SK-N-SH treated with all-trans-retinoic acid at 6 μM for 48 hours (cell line): ENCODE data around the gene RFX7.

Experiments used
- CSDC2 ChIP-seq: fragments of 250-450 bp; sonication (Bioruptor Pico); IDR thresholded peaks from 2 replicates; pipeline ENCODE4 v1.5.0; 2020; ENCODE audit warnings: mild to moderate bottlenecking, moderate library complexity
- TOX ChIP-seq: fragments of 250-450 bp; sonication (Bioruptor Pico); IDR thresholded peaks from 2 replicates; pipeline ENCODE4 v1.8.0; 2021; ENCODE audit warnings: mild to moderate bottlenecking, moderate library complexity, borderline replicate concordance
- ZC3H10 ChIP-seq: fragments of 250-450 bp; sonication (Bioruptor Pico); IDR thresholded peaks from 2 replicates; pipeline ENCODE4 v1.5.1; 2021; ENCODE audit warnings: mild to moderate bottlenecking, moderate library complexity
- TF ChIP-seq, protein P1 (sequence below): fragments of 250-450 bp; sonication (Bioruptor Pico); IDR thresholded peaks from 2 replicates; pipeline ENCODE4 v1.8.0; 2021; ENCODE audit warnings: low read depth, mild to moderate bottlenecking, moderate library complexity, borderline replicate concordance

DNA sequence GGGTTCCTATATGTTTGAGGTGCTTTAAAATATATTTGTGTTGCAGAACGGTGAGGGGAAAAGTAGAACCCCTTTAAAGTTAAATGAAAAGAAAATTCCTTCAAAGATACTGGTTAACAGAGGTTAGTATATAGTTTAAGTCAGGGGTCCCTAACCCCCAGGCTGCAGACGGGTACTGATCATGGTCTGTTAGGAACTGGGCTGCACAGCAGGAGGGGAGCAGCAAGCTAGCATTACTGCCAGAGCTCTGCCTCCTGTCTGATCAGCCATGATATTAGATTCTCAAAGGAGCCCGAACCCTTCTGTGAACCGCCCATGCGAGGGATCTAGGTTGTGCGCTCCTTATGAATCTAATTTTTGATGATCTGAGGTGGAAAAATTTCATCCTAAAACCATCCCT lies 37.5 kb upstream of the RFX7 start:
- TF ChIP-seq CSDC2 (CRISPR knock-in tag): no peak
- no peak for TF ChIP-seq ZC3H10 (CRISPR knock-in tag)
- TF ChIP-seq, protein P1, sequence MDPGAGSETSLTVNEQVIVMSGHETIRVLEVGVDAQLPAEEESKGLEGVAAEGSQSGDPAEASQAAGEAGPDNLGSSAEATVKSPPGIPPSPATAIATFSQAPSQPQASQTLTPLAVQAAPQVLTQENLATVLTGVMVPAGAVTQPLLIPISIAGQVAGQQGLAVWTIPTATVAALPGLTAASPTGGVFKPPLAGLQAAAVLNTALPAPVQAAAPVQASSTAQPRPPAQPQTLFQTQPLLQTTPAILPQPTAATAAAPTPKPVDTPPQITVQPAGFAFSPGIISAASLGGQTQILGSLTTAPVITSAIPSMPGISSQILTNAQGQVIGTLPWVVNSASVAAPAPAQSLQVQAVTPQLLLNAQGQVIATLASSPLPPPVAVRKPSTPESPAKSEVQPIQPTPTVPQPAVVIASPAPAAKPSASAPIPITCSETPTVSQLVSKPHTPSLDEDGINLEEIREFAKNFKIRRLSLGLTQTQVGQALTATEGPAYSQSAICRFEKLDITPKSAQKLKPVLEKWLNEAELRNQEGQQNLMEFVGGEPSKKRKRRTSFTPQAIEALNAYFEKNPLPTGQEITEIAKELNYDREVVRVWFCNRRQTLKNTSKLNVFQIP (CRISPR knock-in tag): no peak
- TF ChIP-seq TOX (CRISPR knock-in tag): no peak
